ACC112 (cell line): Measurements from ENCODE around the gene CFB.

Experiments used
- H2AFZ ChIP-seq: fragments of 200-600 bp; sonication (generic); one replicate; pipeline ENCODE4 v1.6.0; 2017; ENCODE audit warnings: antibody characterized with exemption, low read length; ENCODE audit not compliant: unreplicated experiment
- H3K27ac ChIP-seq: fragments of 200-600 bp; sonication (generic); 2 replicates; pipeline ENCODE4 v1.5.1; 2014; ENCODE audit warnings: low read depth, mild to moderate bottlenecking, antibody characterized with exemption, low read length, moderate library complexity
- H3K27me3 ChIP-seq: fragments of 200-600 bp; sonication (generic); 2 replicates; pipeline ENCODE4 v1.6.1; 2014; ENCODE audit warnings: mild to moderate bottlenecking, antibody characterized with exemption, low read length, moderate library complexity, mixed read lengths; ENCODE audit not compliant: insufficient read depth
- H3K36me3 ChIP-seq: fragments of 200-600 bp; sonication (generic); 2 replicates; pipeline ENCODE4 v1.6.1; 2016; ENCODE audit warnings: mild to moderate bottlenecking, antibody characterized with exemption, low read length, moderate library complexity, mixed read lengths; ENCODE audit not compliant: insufficient read depth
- H3K4me1 ChIP-seq: fragments of 200-600 bp; sonication (generic); one replicate; pipeline ENCODE4 v1.6.1; 2016; ENCODE audit warnings: low read length, mixed read lengths; ENCODE audit not compliant: insufficient read depth, unreplicated experiment, control insufficient read depth
- H3K4me3 ChIP-seq: fragments of 200-600 bp; sonication (generic); 2 replicates; pipeline ENCODE4 v1.5.1; 2014; ENCODE audit warnings: mild to moderate bottlenecking, low read depth, low read length
- H3K79me2 ChIP-seq: fragments of 200-600 bp; sonication (generic); one replicate; pipeline ENCODE4 v1.6.0; 2016; ENCODE audit warnings: low read length; ENCODE audit not compliant: control insufficient read depth, unreplicated experiment, insufficient read depth

CFB gene

GRCh38 chr6:31948753-31949413 lies 3.0 kb downstream of the CFB start:
- 0 out of 2 replicates have a peak, but pooled peaks cover 5% of the 10 kb centered on the region for H3K36me3 ChIP-seq
- H2AFZ ChIP-seq = no peak overlapping the region
- H3K27me3 ChIP-seq = no peaks in the 10 kb centered on the region
- peak overlapping the region; percentile 14; the same call in 1 of the 2 replicates for H3K4me3 ChIP-seq
- peak overlapping the region; percentile 51 for H3K27ac ChIP-seq
- H3K4me1 ChIP-seq = peaks cover 43% of the 10 kb centered on the region
- H3K79me2 ChIP-seq = peaks cover 5% of the 10 kb centered on the region

GRCh38 chr6:31949926-31950548 lies 4.1 kb downstream of the CFB start:
- Histone ChIP-seq H3K27me3 (no peaks in the 10 kb centered on the region), H3K4me1 (peaks cover 39% of the 10 kb centered on the region), H3K36me3 (0 out of 2 replicates have a peak, but pooled peaks cover 5% of the 10 kb centered on the region), H3K79me2 (peaks cover 5% of the 10 kb centered on the region), H3K4me3 (no peak overlapping the region), H2AFZ (no peak overlapping the region), H3K27ac (no peak overlapping the region)

GRCh38 chr6:31952140-31952805 lies 6.4 kb downstream of the CFB start:
- Histone ChIP-seq H2AFZ (no peak overlapping the region), H3K4me1 (peaks cover 24% of the 10 kb centered on the region), H3K4me3 (no peak overlapping the region), H3K36me3 (peaks cover 16% of the 10 kb centered on the region), H3K27me3 (no peaks in the 10 kb centered on the region), H3K27ac (peak overlapping the region; percentile 4; the same call in 1 of the 2 replicates), H3K79me2 (peaks cover 5% of the 10 kb centered on the region)

- H3K27ac ChIP-seq = no peak overlapping the region
- peaks cover 26% of the 10 kb centered on the region for H3K4me1 ChIP-seq
- no peak overlapping the region for H3K4me3 ChIP-seq
- peaks cover 11% of the 10 kb centered on the region for H3K79me2 ChIP-seq
- no peak overlapping the region for H2AFZ ChIP-seq
- H3K36me3 ChIP-seq = peaks cover 17% of the 10 kb centered on the region
- H3K27me3 ChIP-seq = no peaks in the 10 kb centered on the region
Measured at GRCh38 chr6:31952890-31953289, 7.0 kb downstream of the CFB start.

- no peaks in the 10 kb centered on the region for H3K27me3 ChIP-seq
- no peak overlapping the region for H2AFZ ChIP-seq
- H3K4me3 ChIP-seq = no peak overlapping the region
- H3K79me2 ChIP-seq = peaks cover 24% of the 10 kb centered on the region
- no peak overlapping the region for H3K27ac ChIP-seq
- peaks cover 17% of the 10 kb centered on the region for H3K4me1 ChIP-seq
- peaks cover 17% of the 10 kb centered on the region for H3K36me3 ChIP-seq
Measured at GRCh38 chr6:31954511-31954910, 8.6 kb downstream of the CFB start.

GRCh38 chr6:31956796-31957195 lies 10.9 kb downstream of the CFB start:
- H3K79me2 ChIP-seq = peaks cover 31% of the 10 kb centered on the region
- no peak overlapping the region for H3K27ac ChIP-seq
- peak overlapping the region; percentile 89; the same call in 1 of the 2 replicates for H3K4me3 ChIP-seq
- peaks cover 16% of the 10 kb centered on the region for H3K36me3 ChIP-seq
- no peak overlapping the region for H2AFZ ChIP-seq
- H3K4me1 ChIP-seq = peaks cover 22% of the 10 kb centered on the region
- H3K27me3 ChIP-seq = no peaks in the 10 kb centered on the region

GRCh38 chr6:31958412-31958740 lies 12.5 kb downstream of the CFB start:
- Histone ChIP-seq H3K4me1 (peaks cover 22% of the 10 kb centered on the region), H3K4me3 (peak overlapping the region; percentile 89), H3K27me3 (no peaks in the 10 kb centered on the region), H3K36me3 (peaks cover 13% of the 10 kb centered on the region), H2AFZ (peak overlapping the region; percentile 69), H3K79me2 (peaks cover 31% of the 10 kb centered on the region), H3K27ac (peak overlapping the region; percentile 50; the same call in 1 of the 2 replicates)

GRCh38 chr6:31958741-31959739 lies 13.1 kb downstream of the CFB start, which contains the start of the genes NELFE and SKIC2:
TSS of gene NELFE (minus strand) at chr6:31958971. CDS start at chr6:31958446, 525 bp downstream.
TSS of gene SKIC2 (plus strand) at chr6:31959175. CDS start at chr6:31959193, 18 bp downstream.
- H3K79me2 ChIP-seq = peaks cover 31% of the 10 kb centered on the region
- no peaks in the 10 kb centered on the region for H3K27me3 ChIP-seq
- peak within 1 kb of the TSS; percentile 50 for H3K27ac ChIP-seq
- peaks cover 13% of the 10 kb centered on the region for H3K36me3 ChIP-seq
- peak within 1 kb of the TSS; percentile 89 for H3K4me3 ChIP-seq
- peak within 1 kb of the TSS; percentile 69 for H2AFZ ChIP-seq
- peaks cover 22% of the 10 kb centered on the region for H3K4me1 ChIP-seq

- Histone ChIP-seq H3K79me2 (peaks cover 31% of the 10 kb centered on the region), H2AFZ (no peak overlapping the region), H3K27ac (no peak overlapping the region), H3K4me1 (peaks cover 22% of the 10 kb centered on the region), H3K4me3 (no peak overlapping the region), H3K36me3 (peaks cover 8% of the 10 kb centered on the region), H3K27me3 (no peaks in the 10 kb centered on the region)
Measured at GRCh38 chr6:31961616-31962015, 15.7 kb downstream of the CFB start.

- Histone ChIP-seq H2AFZ (no peak overlapping the region), H3K27ac (no peak overlapping the region), H3K4me3 (no peak overlapping the region), H3K4me1 (peaks cover 11% of the 10 kb centered on the region), H3K36me3 (no peaks in the 10 kb centered on the region; the same call in 1 of the 2 replicates), H3K79me2 (peaks cover 12% of the 10 kb centered on the region), H3K27me3 (no peaks in the 10 kb centered on the region)
Measured at GRCh38 chr6:31963921-31964320, 18.0 kb downstream of the CFB start.
